ENCODE measurements around the gene ABTB2.

ABTB2 gene

DNA sequence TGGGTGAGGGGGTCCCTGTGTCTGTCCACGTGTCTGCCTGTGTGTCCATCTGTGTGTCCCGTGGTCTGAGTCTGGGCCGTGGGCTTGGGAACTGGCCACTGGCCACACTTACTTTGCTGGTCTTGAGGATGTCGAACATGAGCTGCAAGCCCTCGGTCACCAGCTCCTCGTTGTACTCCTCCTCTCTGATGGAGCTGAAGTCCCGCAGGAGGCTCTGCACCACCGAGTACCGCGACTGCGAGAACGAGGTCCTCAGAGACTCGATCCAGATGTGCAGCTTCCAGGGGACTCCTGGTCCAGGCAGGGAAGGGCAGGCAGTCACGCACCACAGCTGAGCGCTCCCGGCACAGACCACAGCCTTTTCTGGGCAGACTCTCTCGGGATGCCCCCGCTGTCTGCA is 197.0 kb downstream of the ABTB2 start:
- Histone ChIP-seq H3K27me3 (ENCODE audit: insufficient read depth, low read length, poor library complexity) (no peaks in the 10 kb centered on the region), H3K4me3 (ENCODE audit: low read depth in 1 of 2, low read length in 2 of 2) (no peak overlapping the region), H3K27ac (ENCODE audit: low read length) (no peak overlapping the region), H2AFZ (ENCODE audit: low read depth, low read length) (no peak overlapping the region), H3K79me2 (ENCODE audit: insufficient read depth, low read length) (no peaks in the 10 kb centered on the region), H3K4me1 (ENCODE audit: insufficient read depth, low read length) (no peaks in the 10 kb centered on the region), H3K9me3 (ENCODE audit: insufficient read depth, low read length, severe bottlenecking) (no peaks in the 10 kb centered on the region), H4K20me1 (ENCODE audit: insufficient read depth, low read length) (peaks cover 5% of the 10 kb centered on the region; the same call in 1 of the 2 replicates), H3K4me2 (ENCODE audit: insufficient read depth, low read length) (no peak overlapping the region), H3K36me3 (ENCODE audit: insufficient read depth, low read length) (no peaks in the 10 kb centered on the region), H3K9ac (ENCODE audit: low read depth, low read length) (no peak overlapping the region)
- DNase-seq, result no peak
- TF ChIP-seq, protein P1, sequence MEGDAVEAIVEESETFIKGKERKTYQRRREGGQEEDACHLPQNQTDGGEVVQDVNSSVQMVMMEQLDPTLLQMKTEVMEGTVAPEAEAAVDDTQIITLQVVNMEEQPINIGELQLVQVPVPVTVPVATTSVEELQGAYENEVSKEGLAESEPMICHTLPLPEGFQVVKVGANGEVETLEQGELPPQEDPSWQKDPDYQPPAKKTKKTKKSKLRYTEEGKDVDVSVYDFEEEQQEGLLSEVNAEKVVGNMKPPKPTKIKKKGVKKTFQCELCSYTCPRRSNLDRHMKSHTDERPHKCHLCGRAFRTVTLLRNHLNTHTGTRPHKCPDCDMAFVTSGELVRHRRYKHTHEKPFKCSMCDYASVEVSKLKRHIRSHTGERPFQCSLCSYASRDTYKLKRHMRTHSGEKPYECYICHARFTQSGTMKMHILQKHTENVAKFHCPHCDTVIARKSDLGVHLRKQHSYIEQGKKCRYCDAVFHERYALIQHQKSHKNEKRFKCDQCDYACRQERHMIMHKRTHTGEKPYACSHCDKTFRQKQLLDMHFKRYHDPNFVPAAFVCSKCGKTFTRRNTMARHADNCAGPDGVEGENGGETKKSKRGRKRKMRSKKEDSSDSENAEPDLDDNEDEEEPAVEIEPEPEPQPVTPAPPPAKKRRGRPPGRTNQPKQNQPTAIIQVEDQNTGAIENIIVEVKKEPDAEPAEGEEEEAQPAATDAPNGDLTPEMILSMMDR (IDR thresholded peaks at IDR 0.05; ENCODE audit: borderline replicate concordance, extremely low read depth, low read length, poor library complexity, severe bottlenecking), result no peak
- TF ChIP-seq EZH2 (IDR thresholded peaks at IDR 0.05; ENCODE audit: borderline replicate concordance, low read depth, low read length, severe bottlenecking), result no peak
- no peak for ATAC-seq (ENCODE audit: insufficient read depth, low read depth)

DNA sequence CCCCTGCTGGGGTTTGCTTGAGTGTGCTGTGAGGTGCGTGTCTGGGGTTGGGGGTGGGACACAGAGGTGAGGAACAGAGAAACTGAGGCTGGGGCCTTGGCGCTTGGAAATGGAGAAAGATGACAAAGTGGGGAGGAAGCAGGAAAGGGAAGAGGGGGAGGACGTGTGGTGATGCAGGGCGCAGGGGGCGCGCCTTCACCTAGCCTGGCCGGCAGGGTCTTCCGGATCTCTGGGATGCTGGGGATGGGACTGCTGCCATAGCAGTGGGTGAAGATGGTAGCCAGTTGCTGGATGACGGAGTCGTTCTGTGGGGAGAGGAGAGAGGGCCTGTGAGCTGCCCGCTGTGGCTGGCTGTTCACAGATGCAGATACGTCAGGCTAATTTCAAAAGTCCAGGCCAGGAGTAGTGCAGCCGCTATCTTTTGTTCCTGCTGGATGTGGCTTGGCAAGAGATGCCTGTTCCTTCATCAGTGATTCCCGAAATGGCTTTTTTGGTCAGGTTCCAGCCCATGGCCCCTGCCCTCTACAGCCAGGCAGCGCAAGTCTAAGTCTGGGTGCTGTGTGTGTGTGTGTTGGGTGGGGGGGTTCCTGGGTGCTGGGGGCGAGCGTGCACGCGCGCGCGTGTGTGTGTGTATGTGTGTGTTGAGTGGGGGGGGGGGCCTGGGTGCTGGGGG is 197.6 kb downstream of the ABTB2 start:
- Histone ChIP-seq H3K27ac (ENCODE audit: low read length) (no peak overlapping the region), H3K9ac (ENCODE audit: low read depth, low read length) (no peak overlapping the region), H3K4me3 (ENCODE audit: low read depth in 1 of 2, low read length in 2 of 2) (no peak overlapping the region), H3K4me2 (ENCODE audit: insufficient read depth, low read length) (no peak overlapping the region), H3K79me2 (ENCODE audit: insufficient read depth, low read length) (no peaks in the 10 kb centered on the region), H3K36me3 (ENCODE audit: insufficient read depth, low read length) (no peaks in the 10 kb centered on the region), H3K9me3 (ENCODE audit: insufficient read depth, low read length, severe bottlenecking) (no peaks in the 10 kb centered on the region), H3K27me3 (ENCODE audit: insufficient read depth, low read length, poor library complexity) (no peaks in the 10 kb centered on the region), H3K4me1 (ENCODE audit: insufficient read depth, low read length) (no peaks in the 10 kb centered on the region), H4K20me1 (ENCODE audit: insufficient read depth, low read length) (peaks cover 5% of the 10 kb centered on the region; the same call in 1 of the 2 replicates), H2AFZ (ENCODE audit: low read depth, low read length) (no peak overlapping the region)
- DNase-seq, result no peak
- TF ChIP-seq, protein P1 (IDR thresholded peaks at IDR 0.05; ENCODE audit: borderline replicate concordance, extremely low read depth, low read length, poor library complexity, severe bottlenecking), result no peak
- TF ChIP-seq EZH2 (IDR thresholded peaks at IDR 0.05; ENCODE audit: borderline replicate concordance, low read depth, low read length, severe bottlenecking), result no peak
- no peak for ATAC-seq (ENCODE audit: insufficient read depth, low read depth)

DNA sequence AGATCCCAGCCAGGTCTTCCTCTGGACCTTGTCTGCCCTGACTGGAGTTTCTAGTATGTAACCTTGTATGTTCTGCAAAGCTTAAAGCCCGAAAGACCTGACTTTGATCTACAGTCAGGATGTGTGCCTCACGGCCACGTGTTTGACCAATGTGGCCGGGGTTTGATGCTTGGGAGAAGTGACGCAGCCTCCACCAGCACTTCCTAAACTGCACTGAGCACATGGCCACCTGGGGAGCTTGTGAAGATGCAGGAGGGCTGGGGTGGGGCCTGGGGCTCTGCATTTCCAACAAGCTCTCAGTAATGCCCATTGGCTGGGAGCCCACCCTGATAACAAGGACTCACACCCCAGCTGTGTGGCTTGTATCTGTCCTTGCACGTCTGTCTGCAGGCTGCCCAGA is 199.1 kb downstream of the ABTB2 start:
- H3K27ac ChIP-seq (ENCODE audit: low read length), result no peak overlapping the region
- H2AFZ ChIP-seq (ENCODE audit: low read depth, low read length), result no peak overlapping the region
- H3K79me2 ChIP-seq (ENCODE audit: insufficient read depth, low read length), result no peaks in the 10 kb centered on the region
- no peaks in the 10 kb centered on the region for H3K4me1 ChIP-seq (ENCODE audit: insufficient read depth, low read length)
- H4K20me1 ChIP-seq (ENCODE audit: insufficient read depth, low read length), result peaks cover 4% of the 10 kb centered on the region; the same call in 1 of the 2 replicates
- H3K27me3 ChIP-seq (ENCODE audit: insufficient read depth, low read length, poor library complexity), result no peaks in the 10 kb centered on the region
- DNase-seq (no peak), ATAC-seq (ENCODE audit: insufficient read depth, low read depth) (no peak)
- H3K9ac ChIP-seq (ENCODE audit: low read depth, low read length), result no peak overlapping the region
- TF ChIP-seq EZH2 (IDR thresholded peaks at IDR 0.05; ENCODE audit: borderline replicate concordance, low read depth, low read length, severe bottlenecking), result no peak
- TF ChIP-seq, protein P1 (IDR thresholded peaks at IDR 0.05; ENCODE audit: borderline replicate concordance, extremely low read depth, low read length, poor library complexity, severe bottlenecking), result no peak
- H3K36me3 ChIP-seq (ENCODE audit: insufficient read depth, low read length), result no peaks in the 10 kb centered on the region
- no peaks in the 10 kb centered on the region for H3K9me3 ChIP-seq (ENCODE audit: insufficient read depth, low read length, severe bottlenecking)
- no peak overlapping the region for H3K4me2 ChIP-seq (ENCODE audit: insufficient read depth, low read length)
- H3K4me3 ChIP-seq (ENCODE audit: low read depth in 1 of 2, low read length in 2 of 2), result no peak overlapping the region

All from DND-41 (cell line).